HG02623 (cell line): ENCODE results near the gene CYP4F12.

ENCODE experiments used
- ATAC-seq: cut with Tn5 transposase; IDR thresholded peaks from one replicate; pipeline ENCODE4 v1.9.1; 2021; ENCODE audit warnings: moderate library complexity; ENCODE audit not compliant: unreplicated experiment

CYP4F12 gene

GRCh38 chr19:15702534-15702930, 29.6 kb downstream of the CYP4F12 start:
- no peak for ATAC-seq

- ATAC-seq: no peak
Measured at GRCh38 chr19:15714638-15715037, 41.8 kb downstream of the CYP4F12 start.

GRCh38 chr19:15715642-15716041, 42.8 kb downstream of the CYP4F12 start:
- no peak for ATAC-seq

DNA sequence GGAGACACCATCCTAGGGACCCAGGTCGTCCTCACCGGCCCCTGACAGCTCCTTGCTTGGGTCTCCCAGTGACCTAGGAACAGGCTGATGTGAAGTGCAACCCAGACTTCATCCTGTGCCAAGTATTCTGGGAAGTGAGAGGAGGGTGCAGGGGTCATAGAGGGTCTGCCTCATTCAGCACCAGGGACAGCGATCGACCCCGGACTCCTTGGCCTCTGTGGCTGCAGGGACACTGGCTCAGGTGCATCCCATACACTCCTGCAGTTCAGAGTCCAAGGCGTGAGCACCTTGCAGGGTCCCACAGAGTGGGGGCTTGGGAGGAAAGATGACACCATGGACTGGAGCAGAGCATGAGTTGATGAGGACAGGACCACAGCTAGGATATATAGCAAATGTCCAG, 44.9 kb downstream of the CYP4F12 start:
- ATAC-seq: no peak

GRCh38 chr19:15721268-15721667, 48.4 kb downstream of the CYP4F12 start:
- no peak for ATAC-seq

GRCh38 chr19:15722956-15723355, 50.1 kb downstream of the CYP4F12 start:
- ATAC-seq: no peak

- no peak for ATAC-seq
Measured at GRCh38 chr19:15727724-15728123, 54.8 kb downstream of the CYP4F12 start, which contains the start of gene OR10H2. Gene OR10H2, plus strand, starts transcription at chr19:15728024. Its CDS starts 20 bp downstream, at chr19:15728044.

DNA sequence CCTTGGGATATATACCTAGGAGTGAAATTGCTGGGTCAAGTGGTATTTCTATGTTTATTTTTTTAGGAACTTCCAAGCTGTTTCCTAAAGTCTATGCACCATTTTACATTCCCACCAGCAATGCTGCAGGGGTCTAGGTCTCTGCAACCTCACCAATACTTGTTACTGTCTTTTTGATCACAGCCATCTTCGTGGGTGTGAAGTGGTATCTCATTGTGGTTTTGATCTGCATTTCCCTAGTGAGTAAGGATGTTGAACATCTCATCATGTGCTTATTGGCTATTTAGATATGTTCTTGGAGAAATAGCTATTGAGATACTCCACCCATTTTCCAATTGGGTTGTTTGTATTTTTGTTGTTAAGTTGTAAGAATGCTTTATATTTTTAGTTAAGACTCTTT, 57.7 kb downstream of the CYP4F12 start:
- ATAC-seq: no peak

DNA sequence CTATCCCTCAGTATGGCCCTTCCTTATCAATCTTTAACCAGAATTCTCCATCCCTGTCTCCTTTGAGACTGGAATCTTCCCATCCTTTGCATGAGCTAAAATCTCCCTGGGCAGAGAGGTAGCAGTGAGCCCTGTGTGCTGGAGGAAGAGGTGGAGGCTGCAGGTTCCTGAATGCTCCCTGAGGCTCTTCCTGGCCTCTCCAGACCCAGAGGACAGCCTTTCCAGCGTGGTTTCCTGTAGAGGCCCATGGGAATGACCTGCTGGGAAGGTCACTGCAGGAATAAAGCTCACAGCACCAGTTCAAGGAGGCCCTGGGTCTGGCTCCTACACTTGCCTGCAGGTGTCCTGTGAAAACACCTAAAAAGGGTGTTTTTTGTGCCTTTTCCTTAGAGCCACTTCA, 59.5 kb downstream of the CYP4F12 start:
- no peak for ATAC-seq

DNA sequence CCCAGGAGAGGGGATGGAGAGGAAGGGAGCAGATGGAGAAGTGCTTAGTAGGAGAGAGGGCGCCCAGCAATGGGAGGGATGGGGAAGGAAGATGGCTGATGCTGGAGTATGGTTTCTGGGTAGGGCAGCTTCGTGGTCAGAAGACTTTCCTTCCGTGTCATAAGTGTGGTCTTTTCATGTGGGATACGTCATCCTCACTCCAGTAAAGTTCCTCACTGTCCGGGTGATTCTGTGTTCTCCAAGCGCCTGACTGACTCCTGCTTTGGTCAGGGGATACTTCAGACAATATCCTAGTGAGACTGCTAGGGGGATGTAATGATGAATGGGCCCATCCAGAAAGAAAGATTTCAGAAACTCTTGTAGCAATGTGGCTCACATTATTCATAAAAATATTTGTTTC, 61.0 kb downstream of the CYP4F12 start:
- no peak for ATAC-seq

DNA sequence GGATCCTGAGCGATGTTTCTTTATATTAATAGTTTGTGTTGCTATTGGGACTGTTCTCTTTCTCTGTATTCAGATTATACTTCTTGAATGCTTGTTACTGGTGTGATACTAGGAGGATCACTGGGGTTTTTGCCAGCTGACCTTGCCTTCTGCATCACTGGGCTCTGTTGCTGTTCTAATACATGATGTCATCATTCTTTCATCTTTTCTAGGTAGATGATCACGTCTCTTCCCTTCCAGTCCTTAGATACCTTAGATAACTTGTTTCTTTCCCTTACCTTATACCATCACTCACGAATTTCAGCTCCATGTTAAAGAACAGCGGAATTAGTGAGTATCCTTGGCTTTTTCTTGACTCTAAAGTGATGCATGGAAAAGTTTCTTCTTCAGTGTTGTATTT, 64.8 kb downstream of the CYP4F12 start, which contains the start of gene OR10H3:
Gene OR10H3, plus strand, starts transcription at position 264 of the 400 bp plus-strand sequence. CDS start 3,408 bp downstream, outside the sequence.
- no peak for ATAC-seq

DNA sequence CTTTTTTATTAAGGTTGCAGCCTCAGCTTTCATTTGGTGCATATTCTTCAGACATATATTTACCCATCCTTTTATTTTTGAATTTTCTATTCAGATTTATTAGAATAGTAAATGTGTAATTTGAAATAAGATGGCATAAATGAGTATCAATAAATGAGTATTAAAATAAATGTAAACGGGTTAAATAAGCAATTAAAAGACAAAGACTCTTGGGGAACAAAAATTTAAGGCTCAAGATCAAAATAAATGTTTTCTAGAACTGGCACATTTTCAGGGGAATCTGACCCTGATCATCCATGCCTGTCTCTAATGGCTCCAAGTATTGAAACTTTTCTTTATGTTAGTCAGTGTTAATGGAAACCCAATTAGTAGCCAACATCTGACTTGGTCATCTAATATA, 67.9 kb downstream of the CYP4F12 start:
- no peak for ATAC-seq
